ENCODE measurements around the gene BEGAIN.

GRCh38 chr14:100619396-100620254 lies 32.4 kb upstream of the BEGAIN start:
- no peak for TF ChIP-seq POLR2A (IDR thresholded peaks at IDR 0.05)
- no peak for TF ChIP-seq CTCF (IDR thresholded peaks at IDR 0.05 in 4 of 5, conservative IDR thresholded peaks at IDR 0.05 in 1 of 5)

Measured in gastrocnemius medialis (tissue), 4 donors.